ENCODE results near the gene ETV5.

- no peak for TF ChIP-seq TAF1 (IDR thresholded peaks at IDR 0.05; ENCODE audit: low read depth, low read length)
- no peak for TF ChIP-seq POLR2A (IDR thresholded peaks at IDR 0.05; ENCODE audit: low read depth, low read length)
Measured at GRCh38 chr3:186073641-186074040, 35.2 kb downstream of the ETV5 start.
